Cardiac fibroblast (primary cell): ENCODE measurements around the gene ZNF791.

Experiments used
- DNase-seq, 2 donors: peaks; one replicate each; pipeline versions ENCODE4 v3.0.0 to v3.0.0-alpha.2; 2010; ENCODE audit warnings: low read depth in 2 of 2
- H3K4me3 ChIP-seq, 2 donors: replicated peaks in 1 of 2; 1 replicate in 1 of 2; 2 replicates in 1 of 2; pipeline ENCODE4 v1.5.1; 2011; ENCODE audit warnings: low read depth in 2 of 2, low read length in 2 of 2, mild to moderate bottlenecking in 2 of 2, moderate library complexity in 1 of 2
- CTCF ChIP-seq: IDR thresholded peaks from one replicate; pipeline ENCODE4 v1.5.1; 2011; ENCODE audit warnings: low read depth, mild to moderate bottlenecking, low read length, inconsistent platforms

Gene ZNF791

DNA sequence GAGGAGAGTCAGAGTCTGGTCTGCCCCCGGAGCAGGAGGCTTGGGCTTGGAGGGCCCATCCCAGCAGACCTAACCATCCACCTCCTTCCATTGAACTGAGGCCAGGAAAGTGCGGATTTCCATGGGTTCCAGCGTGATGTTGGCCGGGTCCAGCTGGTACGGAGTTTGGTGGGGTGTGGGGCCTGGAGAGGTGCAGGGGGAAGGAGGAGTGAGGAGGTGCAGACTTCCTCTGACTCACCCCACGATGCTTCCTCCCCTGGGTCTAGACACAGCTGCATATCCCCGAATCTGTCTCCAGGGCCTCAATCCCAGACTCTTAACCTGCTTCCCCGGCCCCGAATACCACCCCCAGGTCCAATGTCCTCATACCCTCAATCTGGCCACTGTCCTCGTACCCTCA, 35.8 kb downstream of the ZNF791 start:
- TF ChIP-seq CTCF, result no peak
- H3K4me3 ChIP-seq, result no peak overlapping the region
- no peak for DNase-seq

DNA sequence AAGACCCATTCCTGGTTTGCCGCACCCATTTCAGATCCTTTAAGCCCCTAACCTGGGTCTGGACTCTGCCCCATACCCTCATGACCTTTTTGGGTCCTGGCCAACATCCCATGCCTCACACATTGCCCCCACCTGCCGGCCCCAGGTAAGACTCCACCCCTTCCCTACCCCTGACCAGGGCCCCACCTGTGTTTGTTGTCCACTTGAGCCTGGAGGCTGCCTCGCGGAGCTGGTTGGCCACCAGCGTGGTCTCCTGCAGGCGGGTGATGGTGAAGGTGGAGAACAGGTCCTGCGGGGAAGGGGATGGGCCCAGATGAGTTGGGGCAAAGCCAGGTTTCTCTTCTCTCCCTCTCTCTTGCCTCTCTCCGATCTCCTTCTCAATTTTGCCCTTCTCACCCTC, 36.3 kb downstream of the ZNF791 start:
- no peak overlapping the region for H3K4me3 ChIP-seq
- no peak for TF ChIP-seq CTCF
- DNase-seq, result no peak

- H3K4me3 ChIP-seq, result peak overlapping the region in 1 of 2 donors; percentile 32
- no peak for TF ChIP-seq CTCF
- peak; percentile 42 to 47 for DNase-seq
These were observed 36.9 kb downstream of the ZNF791 start for GRCh38 chr19:12647490-12648071.

DNA sequence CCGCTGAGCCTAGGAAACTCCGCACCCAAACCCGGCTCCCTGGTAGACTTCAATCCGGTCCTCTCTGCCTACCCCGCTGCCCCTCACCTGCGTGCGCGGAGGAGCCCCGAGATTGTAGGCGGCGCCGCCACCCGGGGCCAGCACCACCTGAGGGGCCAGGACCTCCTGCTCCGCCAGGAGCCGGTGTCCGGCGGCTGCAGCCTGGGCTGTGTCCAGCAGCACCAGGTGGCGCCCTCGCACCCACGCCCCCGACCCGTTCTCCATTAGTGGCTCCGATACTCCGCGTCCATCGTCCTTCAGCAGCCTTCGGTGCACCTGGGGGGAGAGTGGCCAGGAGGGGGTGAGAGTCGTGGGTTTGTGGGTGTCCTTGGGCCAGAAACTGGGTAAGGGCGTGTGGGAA, 37.4 kb downstream of the ZNF791 start:
- H3K4me3 ChIP-seq, result peak overlapping the region in 1 of 2 donors; percentile 32
- no peak for DNase-seq
- TF ChIP-seq CTCF, result peak; percentile 30

DNA sequence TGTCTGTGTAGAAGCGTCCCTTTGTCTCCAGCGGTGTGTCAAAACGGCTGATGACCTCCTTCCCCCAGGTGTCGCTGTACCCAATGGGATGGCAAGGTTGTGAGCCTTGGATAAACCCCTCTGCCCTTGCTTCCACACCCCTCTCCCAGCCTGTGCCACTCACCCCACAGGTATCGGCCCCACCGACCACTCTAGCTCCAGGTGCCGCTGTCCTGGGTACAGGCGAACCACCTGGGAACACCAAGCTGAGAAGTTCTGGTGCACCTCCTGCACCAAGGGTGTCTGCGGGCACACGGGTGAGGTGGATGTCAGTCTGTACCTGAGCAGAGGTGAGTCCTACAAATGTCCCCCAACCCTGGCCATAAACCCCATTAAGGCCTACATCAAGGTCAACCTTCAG, 39.2 kb downstream of the ZNF791 start:
- no peak for TF ChIP-seq CTCF
- no peak overlapping the region for H3K4me3 ChIP-seq
- DNase-seq, result no peak

GRCh38 chr19:12652219-12652618, 41.5 kb downstream of the ZNF791 start:
- no peak for DNase-seq
- no peak for TF ChIP-seq CTCF
- no peak overlapping the region for H3K4me3 ChIP-seq

GRCh38 chr19:12655546-12655945, 44.8 kb downstream of the ZNF791 start:
- H3K4me3 ChIP-seq, result no peak overlapping the region
- no peak for DNase-seq
- TF ChIP-seq CTCF, result no peak
